ENCODE measurements around the gene MAP6.

The MAP6 gene

GRCh38 chr11:75665990-75666389 is 2.8 kb downstream of the MAP6 start:
- DNase-seq, result no peak

GRCh38 chr11:75665126-75665525 is 3.7 kb downstream of the MAP6 start:
- DNase-seq, result no peak

GRCh38 chr11:75664389-75664788 is 4.4 kb downstream of the MAP6 start:
- no peak for DNase-seq

GRCh38 chr11:75663808-75664207 is 5.0 kb downstream of the MAP6 start:
- no peak for DNase-seq

- DNase-seq, result no peak
Measured at GRCh38 chr11:75659836-75660235, 9.0 kb downstream of the MAP6 start.

- DNase-seq, result no peak
Measured at GRCh38 chr11:75656044-75656727, 12.7 kb downstream of the MAP6 start.

- no peak for DNase-seq
Measured at GRCh38 chr11:75655605-75656004, 13.2 kb downstream of the MAP6 start.

GRCh38 chr11:75654314-75654713 is 14.5 kb downstream of the MAP6 start:
- peak; percentile 77 for DNase-seq

- no peak for DNase-seq
Measured at GRCh38 chr11:75653532-75653931, 15.3 kb downstream of the MAP6 start.

GRCh38 chr11:75652936-75653335 is 15.9 kb downstream of the MAP6 start:
- DNase-seq, result no peak

- DNase-seq, result no peak
Measured at GRCh38 chr11:75651218-75651617, 17.6 kb downstream of the MAP6 start.

- no peak for DNase-seq
Measured at GRCh38 chr11:75650167-75650723, 18.6 kb downstream of the MAP6 start.

GRCh38 chr11:75644946-75645345 is 23.9 kb downstream of the MAP6 start:
- no peak for DNase-seq

GRCh38 chr11:75644370-75644769 is 24.5 kb downstream of the MAP6 start:
- no peak for DNase-seq

- DNase-seq, result no peak
Measured at GRCh38 chr11:75642402-75643113, 26.3 kb downstream of the MAP6 start.

GRCh38 chr11:75639762-75640181 is 29.1 kb downstream of the MAP6 start:
- no peak for DNase-seq

- no peak for DNase-seq
Measured at GRCh38 chr11:75637998-75638397, 30.8 kb downstream of the MAP6 start.

- DNase-seq, result no peak
Measured at GRCh38 chr11:75635066-75635862, 33.6 kb downstream of the MAP6 start.

GRCh38 chr11:75633409-75634066 is 35.3 kb downstream of the MAP6 start:
- DNase-seq, result no peak

- no peak for DNase-seq
Measured at GRCh38 chr11:75632962-75633361, 35.9 kb downstream of the MAP6 start.

GRCh38 chr11:75632450-75632849 is 36.4 kb downstream of the MAP6 start:
- DNase-seq, result no peak

- DNase-seq, result no peak
Measured at GRCh38 chr11:75631086-75631730, 37.6 kb downstream of the MAP6 start.
